ENCODE data around the gene TACR1.

GRCh38 chr2:75194184-75194868 lies 5.0 kb downstream of the TACR1 start:
- TF ChIP-seq CEBPB (IDR thresholded peaks at IDR 0.05; ENCODE audit: low read depth, low read length) (no peak), USF2 (IDR thresholded peaks at IDR 0.05; ENCODE audit: low read depth, low read length) (no peak), CTCF (conservative IDR thresholded peaks at IDR 0.05; ENCODE audit: low read depth, low read length) (no peak), POLR2A (IDR thresholded peaks at IDR 0.05; ENCODE audit: low read depth, low read length) (no peak), MAZ (IDR thresholded peaks at IDR 0.05; ENCODE audit: borderline replicate concordance, low read depth, low read length) (no peak), RAD21 (IDR thresholded peaks at IDR 0.05; ENCODE audit: low read length) (no peak), SMC3 (IDR thresholded peaks at IDR 0.05; ENCODE audit: low read depth, low read length) (no peak)
